ENCODE results near the gene PPP3CB.

Gene PPP3CB

GRCh38 chr10:73413528-73414229 is 82.1 kb downstream of the PPP3CB start, which contains the start of gene ANXA7:
Gene ANXA7 (minus strand): TSS chr10:73414058. CDS start chr10:73400856, 13,202 bp downstream.
- Histone ChIP-seq H3K36me3 (ENCODE audit: control insufficient read depth in 2 of 2, insufficient read depth in 1 of 2, low read length in 2 of 2) (no peaks in the 10 kb centered on the region; a peak in 1 of 3 replicates), H3K9me3 (ENCODE audit: control insufficient read depth, insufficient read depth, low read depth, low read length) (no peaks in the 10 kb centered on the region), H3K4me1 (ENCODE audit: control insufficient read depth, insufficient read depth, low read length) (no peaks in the 10 kb centered on the region), H3K4me3 (ENCODE audit: low read depth, low read length) (peak within 1 kb of the TSS; percentile 99), H3K27ac (ENCODE audit: extremely low read depth, low read depth, low read length) (peak within 1 kb of the TSS; percentile 83)
- ChIA-PET CTCF (interaction anchor here (0.6 kb wide), 1 partner anchor 10 kb away, joined by 4 read pairs; no protein-coding TSS in a partner anchor), POLR2A (interaction anchor here (0.8 to 3.2 kb wide), 5 partner anchors 15 to 166 kb away, joined by 3 to 22 read pairs (median 3); partner anchors contain the start of genes CFAP70, DNAJC9 and PPP3CB)
- TF ChIP-seq SP2 (tag by site-specific recombination; IDR thresholded peaks at IDR 0.05) (peak; percentile 93), ZFP69B (tag by site-specific recombination; IDR thresholded peaks at IDR 0.05) (peak; percentile 70), EGR2 (tag by site-specific recombination; IDR thresholded peaks at IDR 0.05; ENCODE audit: low read depth) (peak; percentile 93), ZEB2 (tag by site-specific recombination; IDR thresholded peaks at IDR 0.05) (peak; percentile 94), ZNF510 (tag by site-specific recombination; IDR thresholded peaks at IDR 0.05; ENCODE audit: insufficient replicate concordance) (no peak), MEIS1 (CRISPR knock-in tag; IDR thresholded peaks at IDR 0.05; ENCODE audit: borderline replicate concordance) (no peak), ZBTB7A (tag by site-specific recombination; IDR thresholded peaks at IDR 0.05; ENCODE audit: low read depth) (peak; percentile 93), OSR2 (tag by site-specific recombination; IDR thresholded peaks at IDR 0.05) (peak; percentile 42; the same call in 1 of the 2 replicates), IKZF3 (tag by site-specific recombination; IDR thresholded peaks at IDR 0.05) (peak; percentile 74), INSM2 (tag by site-specific recombination; IDR thresholded peaks at IDR 0.05) (no peak; the same call in 1 of the 2 replicates), ZBTB21 (tag by site-specific recombination; IDR thresholded peaks at IDR 0.05) (peak; percentile 63), ZNF560 (tag by site-specific recombination; IDR thresholded peaks at IDR 0.05; ENCODE audit: borderline replicate concordance) (no peak), KLF16 (tag by site-specific recombination; IDR thresholded peaks at IDR 0.05) (peak; percentile 95), ZNF501 (tag by site-specific recombination; IDR thresholded peaks at IDR 0.05) (peak; percentile 97), ZNF610 (tag by site-specific recombination; IDR thresholded peaks at IDR 0.05; ENCODE audit: borderline replicate concordance) (peak; percentile 90), KLF17 (tag by site-specific recombination; IDR thresholded peaks at IDR 0.05) (peak; percentile 93), KLF1 (tag by site-specific recombination; IDR thresholded peaks at IDR 0.05) (peak; percentile 89), KLF9 (tag by site-specific recombination; IDR thresholded peaks at IDR 0.05; ENCODE audit: low read depth) (peak; percentile 97), SP3 (tag by site-specific recombination; IDR thresholded peaks at IDR 0.05) (peak; percentile 92), ZSCAN18 (tag by site-specific recombination; IDR thresholded peaks at IDR 0.05) (no peak), ZNF629 (tag by site-specific recombination; IDR thresholded peaks at IDR 0.05) (peak; percentile 82), ZNF529 (tag by site-specific recombination; IDR thresholded peaks at IDR 0.05; ENCODE audit: insufficient replicate concordance) (no peak), KLF7 (tag by site-specific recombination; IDR thresholded peaks at IDR 0.05; ENCODE audit: borderline replicate concordance) (0 out of 2 replicates have a peak, but pooled peaks have one; percentile 67), SCRT2 (tag by site-specific recombination; IDR thresholded peaks at IDR 0.05) (no peak)
- TF ChIP-seq, protein P1, sequence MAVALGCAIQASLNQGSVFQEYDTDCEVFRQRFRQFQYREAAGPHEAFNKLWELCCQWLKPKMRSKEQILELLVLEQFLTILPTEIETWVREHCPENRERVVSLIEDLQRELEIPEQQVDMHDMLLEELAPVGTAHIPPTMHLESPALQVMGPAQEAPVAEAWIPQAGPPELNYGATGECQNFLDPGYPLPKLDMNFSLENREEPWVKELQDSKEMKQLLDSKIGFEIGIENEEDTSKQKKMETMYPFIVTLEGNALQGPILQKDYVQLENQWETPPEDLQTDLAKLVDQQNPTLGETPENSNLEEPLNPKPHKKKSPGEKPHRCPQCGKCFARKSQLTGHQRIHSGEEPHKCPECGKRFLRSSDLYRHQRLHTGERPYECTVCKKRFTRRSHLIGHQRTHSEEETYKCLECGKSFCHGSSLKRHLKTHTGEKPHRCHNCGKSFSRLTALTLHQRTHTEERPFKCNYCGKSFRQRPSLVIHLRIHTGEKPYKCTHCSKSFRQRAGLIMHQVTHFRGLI (tag by site-specific recombination; IDR thresholded peaks at IDR 0.05): peak; percentile 92
- TF ChIP-seq, protein P2, sequence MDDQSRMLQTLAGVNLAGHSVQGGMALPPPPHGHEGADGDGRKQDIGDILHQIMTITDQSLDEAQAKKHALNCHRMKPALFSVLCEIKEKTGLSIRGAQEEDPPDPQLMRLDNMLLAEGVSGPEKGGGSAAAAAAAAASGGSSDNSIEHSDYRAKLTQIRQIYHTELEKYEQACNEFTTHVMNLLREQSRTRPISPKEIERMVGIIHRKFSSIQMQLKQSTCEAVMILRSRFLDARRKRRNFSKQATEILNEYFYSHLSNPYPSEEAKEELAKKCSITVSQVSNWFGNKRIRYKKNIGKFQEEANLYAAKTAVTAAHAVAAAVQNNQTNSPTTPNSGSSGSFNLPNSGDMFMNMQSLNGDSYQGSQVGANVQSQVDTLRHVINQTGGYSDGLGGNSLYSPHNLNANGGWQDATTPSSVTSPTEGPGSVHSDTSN (CRISPR knock-in tag; IDR thresholded peaks at IDR 0.05): no peak; the same call in 1 of the 2 replicates
- TF ChIP-seq, protein P3, sequence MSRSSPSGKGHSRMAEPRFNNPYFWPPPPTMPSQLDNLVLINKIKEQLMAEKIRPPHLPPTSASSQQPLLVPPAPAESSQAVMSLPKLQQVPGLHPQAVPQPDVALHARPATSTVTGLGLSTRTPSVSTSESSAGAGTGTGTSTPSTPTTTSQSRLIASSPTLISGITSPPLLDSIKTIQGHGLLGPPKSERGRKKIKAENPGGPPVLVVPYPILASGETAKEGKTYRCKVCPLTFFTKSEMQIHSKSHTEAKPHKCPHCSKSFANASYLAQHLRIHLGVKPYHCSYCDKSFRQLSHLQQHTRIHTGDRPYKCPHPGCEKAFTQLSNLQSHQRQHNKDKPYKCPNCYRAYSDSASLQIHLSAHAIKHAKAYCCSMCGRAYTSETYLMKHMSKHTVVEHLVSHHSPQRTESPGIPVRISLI (tag by site-specific recombination; IDR thresholded peaks at IDR 0.05): no peak; the same call in 1 of the 2 replicates
- TF ChIP-seq, protein P4, sequence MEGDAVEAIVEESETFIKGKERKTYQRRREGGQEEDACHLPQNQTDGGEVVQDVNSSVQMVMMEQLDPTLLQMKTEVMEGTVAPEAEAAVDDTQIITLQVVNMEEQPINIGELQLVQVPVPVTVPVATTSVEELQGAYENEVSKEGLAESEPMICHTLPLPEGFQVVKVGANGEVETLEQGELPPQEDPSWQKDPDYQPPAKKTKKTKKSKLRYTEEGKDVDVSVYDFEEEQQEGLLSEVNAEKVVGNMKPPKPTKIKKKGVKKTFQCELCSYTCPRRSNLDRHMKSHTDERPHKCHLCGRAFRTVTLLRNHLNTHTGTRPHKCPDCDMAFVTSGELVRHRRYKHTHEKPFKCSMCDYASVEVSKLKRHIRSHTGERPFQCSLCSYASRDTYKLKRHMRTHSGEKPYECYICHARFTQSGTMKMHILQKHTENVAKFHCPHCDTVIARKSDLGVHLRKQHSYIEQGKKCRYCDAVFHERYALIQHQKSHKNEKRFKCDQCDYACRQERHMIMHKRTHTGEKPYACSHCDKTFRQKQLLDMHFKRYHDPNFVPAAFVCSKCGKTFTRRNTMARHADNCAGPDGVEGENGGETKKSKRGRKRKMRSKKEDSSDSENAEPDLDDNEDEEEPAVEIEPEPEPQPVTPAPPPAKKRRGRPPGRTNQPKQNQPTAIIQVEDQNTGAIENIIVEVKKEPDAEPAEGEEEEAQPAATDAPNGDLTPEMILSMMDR (tag by site-specific recombination; IDR thresholded peaks at IDR 0.05): peak; percentile 83

Data from HEK293 (cell line).